Sigmoid colon (tissue), 7 donors: ENCODE results near the gene FAM120AOS. TPM values are rescaled to one million over a fixed set of nuclear protein-coding genes. Genes with fewer than 3 reads are reported as not detected.

Experiments
- DNase-seq: peaks from one replicate; pipeline ENCODE4 v3.0.0-alpha.2; 2019
- H3K27ac ChIP-seq, 4 donors: fragments of 200-600 bp; sonication (generic); one replicate each; pipeline ENCODE4 v1.5.1; 2016 to 2019; ENCODE audit warnings: mild to moderate bottlenecking in 1 of 4
- H3K27me3 ChIP-seq, 3 donors: fragments of 200-600 bp; sonication (generic); one replicate each; pipeline ENCODE4 v1.5.1; 2019; ENCODE audit warnings: mild to moderate bottlenecking in 1 of 3
- H3K36me3 ChIP-seq, 4 donors: fragments of 200-600 bp; sonication (generic); one replicate each; pipeline ENCODE4 v1.5.1; 2016 to 2019
- H3K4me1 ChIP-seq, 4 donors: fragments of 200-600 bp; sonication (generic); one replicate each; pipeline ENCODE4 v1.5.1; 2017 to 2019
- H3K4me3 ChIP-seq, 4 donors: fragments of 200-600 bp; sonication (generic); one replicate each; pipeline ENCODE4 v1.5.1; 2017 to 2019; ENCODE audit warnings: mild to moderate bottlenecking in 2 of 4, moderate library complexity in 1 of 4
- H3K9me3 ChIP-seq, 4 donors: fragments of 200-600 bp in 3 of 4; sonication (generic) in 3 of 4; one replicate each; pipeline versions ENCODE4 v1.5.1 to v1.6.1; 2013 to 2019
- EP300 ChIP-seq, 4 donors: sonication (generic); formaldehyde crosslinking; IDR thresholded peaks; one replicate each; pipeline ENCODE4 v1.6.1; 2017; ENCODE audit warnings: antibody characterized with exemption in 4 of 4
- POLR2A ChIP-seq, 2 donors: fragments of 450-650 bp; IDR thresholded peaks; one replicate each; pipeline ENCODE4 v1.6.1; 2016; ENCODE audit warnings: antibody characterized with exemption in 2 of 2, mild to moderate bottlenecking in 2 of 2, moderate library complexity in 2 of 2
- POLR2AphosphoS5 ChIP-seq, 4 donors: sonication (generic); formaldehyde crosslinking; IDR thresholded peaks; one replicate each; pipeline ENCODE4 v1.6.1; 2017; ENCODE audit warnings: antibody characterized with exemption in 4 of 4
- WGBS, 2 donors: extraction: QIAGEN DNeasy Blood & Tissue Kit; methylation state at CpG; one replicate each; pipeline ENCODE4 v1.1.7; 2013; 5-methylcytosine and 5-hydroxymethylcytosine counted together
- intact Hi-C: fragments of 100-400 bp; cut with DNase I; formaldehyde crosslinking; loops from one replicate; pipeline ENCODE4 v1.15.1; 2023
- polyA plus RNA-seq, 3 donors: library from polyadenylated mRNA; stranded (reverse); fragments of 200-250 nt; gene quantifications; one replicate each; pipeline ENCODE4 v1.2.3, GENCODE V29; 2013
- total RNA-seq, 4 donors: library from RNA; depleted of rRNA; stranded (reverse); fragments of >200 nt; gene quantifications; one replicate each; pipeline ENCODE4 v1.1.0, GENCODE V29; 2016
- TF ChIP-seq, protein P1 (sequence below), 4 experiments: fragments of 450-650 bp in 3 of 4; fragments of 200-600 bp in 1 of 4; IDR thresholded peaks; one replicate each; pipeline ENCODE4 v1.5.1; 2016 to 2019; ENCODE audit warnings: antibody characterized with exemption in 4 of 4, mild to moderate bottlenecking in 3 of 4, moderate library complexity in 2 of 4
- donor health status: healthy with polysubstance abuse.
- donor health status: Bipolar disorder and iron deficiency.
- donor health status: healthy.

The FAM120AOS gene
- total RNA-seq: 10 to 100 TPM; 53.5 to 64.9 (median 61.6) TPM
- 10 to 100 TPM; 50.3 to 86.5 (median 82.9) TPM for polyA plus RNA-seq

DNA sequence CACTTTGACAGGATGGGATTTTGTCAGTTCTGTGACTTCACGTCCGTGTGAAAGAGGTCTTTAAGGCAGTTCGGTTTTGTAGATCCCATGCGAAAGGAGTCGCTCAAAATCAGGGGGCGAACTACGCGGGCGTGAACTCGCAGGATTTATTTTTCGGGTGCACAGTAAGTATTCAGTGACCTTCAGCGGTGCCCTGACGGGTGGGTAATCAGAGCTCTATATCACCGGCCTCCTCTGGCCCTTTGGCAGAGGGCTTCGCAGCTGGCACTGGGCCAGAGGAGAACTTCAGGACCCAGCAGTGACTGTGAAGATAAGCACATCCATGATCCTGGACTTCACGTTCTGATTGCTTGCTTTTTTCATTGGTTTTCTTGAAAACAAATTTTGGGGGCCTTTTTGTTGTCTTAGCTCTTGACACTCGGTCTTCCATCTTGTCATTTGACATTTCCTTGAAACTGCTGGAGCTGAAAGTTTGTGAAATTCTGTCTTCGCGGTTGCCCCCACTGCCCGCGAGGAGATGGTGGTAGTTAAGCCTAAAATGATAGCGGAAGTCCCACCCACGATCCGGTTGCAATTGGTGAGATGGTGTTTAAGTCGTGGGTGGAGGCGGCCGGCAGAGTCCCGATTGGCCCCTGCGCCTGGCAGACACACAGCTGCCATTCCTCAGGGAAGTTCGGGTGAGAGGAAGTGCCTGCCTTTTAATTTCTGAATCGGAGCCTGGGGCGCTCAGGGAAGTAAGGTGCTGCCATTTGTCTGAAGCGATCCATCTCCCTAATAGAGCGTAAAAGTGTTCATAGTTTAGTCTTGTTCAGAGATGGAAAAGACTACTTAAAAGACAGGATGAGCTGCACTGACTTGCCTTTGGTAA, at the start of gene FAM120AOS:
TSS of gene FAM120AOS (minus strand) at position 535 of the 868 bp plus-strand sequence. CDS start 872 bp downstream, outside the sequence.
- 0% methylated on average over 34 of the region's 34 CpGs for WGBS, 2 donors
- Histone ChIP-seq H3K4me1 (peaks cover 0 to 56% (median 44%) of the 10 kb centered on the region in 4 donors), H3K27me3 (no peaks in the 10 kb centered on the region)

DNA sequence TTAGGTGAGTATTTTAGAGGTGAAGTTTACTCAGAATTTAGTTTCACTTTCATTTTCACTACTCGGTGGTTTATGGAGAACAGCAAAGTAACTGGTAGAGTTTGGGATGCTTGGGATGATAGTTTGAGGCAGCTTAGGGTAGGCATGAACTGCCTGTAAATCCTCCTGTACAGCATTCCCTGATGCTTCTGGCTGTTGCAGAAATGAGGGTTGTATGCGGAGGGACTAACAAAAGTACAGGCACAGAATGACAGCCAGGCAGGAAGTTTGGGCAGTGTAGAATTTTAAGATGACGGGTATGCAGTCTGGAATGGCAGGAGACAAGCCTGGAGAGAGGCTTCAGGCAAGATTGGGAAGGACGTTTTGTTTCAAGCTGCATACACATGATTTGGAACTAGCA, 48.0 kb upstream of the FAM120AOS start:
- WGBS, 2 donors: 46 to 60% methylated on average over 4 of the region's 4 CpGs
- Histone ChIP-seq H3K4me1 (peaks cover 0 to 38% (median 29%) of the 10 kb centered on the region in 4 donors), H3K9me3 (no peaks in the 10 kb centered on the region), H3K36me3 (peaks cover 0 to 37% (median 17%) of the 10 kb centered on the region in 4 donors), H3K27me3 (no peaks in the 10 kb centered on the region), H3K27ac (peak overlapping the region; percentile 41 to 71 (median 58)), H3K4me3 (peak overlapping the region in 3 of 4 donors; percentile 22 to 36 (median 35))
- DNase-seq: no peak
- no peak for TF ChIP-seq POLR2AphosphoS5 (IDR thresholded peaks at IDR 0.05)
- TF ChIP-seq, protein P1, sequence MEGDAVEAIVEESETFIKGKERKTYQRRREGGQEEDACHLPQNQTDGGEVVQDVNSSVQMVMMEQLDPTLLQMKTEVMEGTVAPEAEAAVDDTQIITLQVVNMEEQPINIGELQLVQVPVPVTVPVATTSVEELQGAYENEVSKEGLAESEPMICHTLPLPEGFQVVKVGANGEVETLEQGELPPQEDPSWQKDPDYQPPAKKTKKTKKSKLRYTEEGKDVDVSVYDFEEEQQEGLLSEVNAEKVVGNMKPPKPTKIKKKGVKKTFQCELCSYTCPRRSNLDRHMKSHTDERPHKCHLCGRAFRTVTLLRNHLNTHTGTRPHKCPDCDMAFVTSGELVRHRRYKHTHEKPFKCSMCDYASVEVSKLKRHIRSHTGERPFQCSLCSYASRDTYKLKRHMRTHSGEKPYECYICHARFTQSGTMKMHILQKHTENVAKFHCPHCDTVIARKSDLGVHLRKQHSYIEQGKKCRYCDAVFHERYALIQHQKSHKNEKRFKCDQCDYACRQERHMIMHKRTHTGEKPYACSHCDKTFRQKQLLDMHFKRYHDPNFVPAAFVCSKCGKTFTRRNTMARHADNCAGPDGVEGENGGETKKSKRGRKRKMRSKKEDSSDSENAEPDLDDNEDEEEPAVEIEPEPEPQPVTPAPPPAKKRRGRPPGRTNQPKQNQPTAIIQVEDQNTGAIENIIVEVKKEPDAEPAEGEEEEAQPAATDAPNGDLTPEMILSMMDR (IDR thresholded peaks at IDR 0.05): no peak
- intact Hi-C loops: no loop called here

More for the DNA sequence above, at the start of gene FAM120AOS:
- Histone ChIP-seq H3K27ac (peak within 1 kb of the TSS; percentile 93 to 100 (median 98)), H3K36me3 (peaks cover under 1 to 13% (median 2%) of the 10 kb centered on the region in 4 donors), H3K9me3 (no peaks in the 10 kb centered on the region), H3K4me3 (peak within 1 kb of the TSS; percentile 67 to 96 (median 84))
- intact Hi-C loops: loop anchor here (1.0 to 10.0 kb wide), 4 partner anchors 54 to 356 kb away; partner anchors contain the start of genes CARD19 and WNK2
- peak; percentile 96 for DNase-seq
- TF ChIP-seq EP300 (IDR thresholded peaks at IDR 0.05) (no peak), POLR2A (IDR thresholded peaks at IDR 0.05) (peak; percentile 51 to 81), POLR2AphosphoS5 (IDR thresholded peaks at IDR 0.05) (peak; percentile 80 to 90 (median 82))
- TF ChIP-seq, protein P1 (IDR thresholded peaks at IDR 0.05): no peak

DNA sequence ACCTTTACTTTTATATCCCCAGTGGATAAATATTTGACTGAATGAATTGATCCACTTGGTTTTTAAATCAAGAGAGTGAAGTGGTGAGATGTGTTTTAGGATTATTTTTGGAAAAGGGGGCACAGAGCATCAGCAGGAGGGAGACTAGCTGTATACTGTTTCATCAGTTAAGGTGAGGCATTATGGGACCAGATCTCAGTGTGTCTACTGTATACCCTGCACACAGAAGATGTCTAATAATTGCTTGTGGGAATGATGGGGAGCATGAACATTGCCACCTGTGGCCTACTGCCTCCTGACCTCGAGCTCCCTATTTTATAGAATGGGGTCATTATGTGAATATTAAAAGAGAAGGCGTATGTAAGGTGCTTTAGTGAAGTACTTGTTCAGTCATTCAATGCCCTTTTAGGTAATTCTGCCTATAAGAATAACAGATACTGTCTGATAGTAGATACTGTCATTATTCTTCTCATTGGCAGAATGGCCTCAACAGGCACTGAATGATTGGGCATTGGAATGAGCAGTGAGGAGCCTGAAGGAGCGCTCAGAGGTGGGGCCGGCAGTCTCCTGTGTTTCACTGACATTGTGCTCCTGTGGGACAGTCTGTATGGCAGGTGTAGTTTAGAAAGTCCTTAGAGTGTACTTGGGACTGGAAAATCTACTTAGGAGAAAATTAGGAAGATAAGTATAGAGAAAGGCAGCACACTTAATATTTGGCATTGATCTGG, 47.4 kb upstream of the FAM120AOS start:
- Histone ChIP-seq H3K27me3 (no peaks in the 10 kb centered on the region), H3K4me1 (peaks cover 0 to 34% (median 23%) of the 10 kb centered on the region in 4 donors), H3K36me3 (peaks cover 0 to 42% (median 17%) of the 10 kb centered on the region in 4 donors), H3K27ac (peak overlapping the region; percentile 41 to 71 (median 58)), H3K4me3 (peak overlapping the region in 3 of 4 donors; percentile 22 to 36 (median 35)), H3K9me3 (no peaks in the 10 kb centered on the region)
- intact Hi-C loops: no loop called here
- no peak for TF ChIP-seq POLR2A (IDR thresholded peaks at IDR 0.05)
- no peak for TF ChIP-seq EP300 (IDR thresholded peaks at IDR 0.05)
- TF ChIP-seq, protein P1 (IDR thresholded peaks at IDR 0.05): no peak
- TF ChIP-seq POLR2AphosphoS5 (IDR thresholded peaks at IDR 0.05): no peak
- no peak for DNase-seq
- WGBS, 2 donors: 92% methylated on average over 4 of the region's 4 CpGs

DNA sequence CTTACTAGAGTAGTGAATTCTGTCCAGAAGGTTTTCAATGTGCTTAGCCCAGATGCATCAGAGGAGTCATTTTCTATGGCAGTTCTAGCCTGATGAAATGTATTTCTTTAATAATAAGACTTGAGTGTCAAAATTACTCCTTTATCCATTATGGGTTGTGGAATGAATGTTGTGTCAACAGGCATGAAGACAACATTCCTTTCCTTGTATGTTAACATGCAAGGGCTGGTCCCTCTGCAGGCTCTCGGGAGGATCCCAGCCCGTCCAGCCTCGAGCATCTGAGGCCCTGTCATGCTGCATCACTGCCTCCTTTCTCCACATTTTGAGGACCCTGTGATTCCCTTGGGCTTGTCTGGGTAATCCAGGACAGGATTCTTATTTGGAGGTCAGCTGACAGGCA, 42.9 kb upstream of the FAM120AOS start:
- Histone ChIP-seq H3K27me3 (no peaks in the 10 kb centered on the region), H3K27ac (no peak overlapping the region), H3K36me3 (peaks cover 5 to 54% (median 20%) of the 10 kb centered on the region in 4 donors), H3K4me3 (no peak overlapping the region), H3K9me3 (no peaks in the 10 kb centered on the region), H3K4me1 (peaks cover 0 to 21% (median 10%) of the 10 kb centered on the region in 4 donors)
- no peak for TF ChIP-seq EP300 (IDR thresholded peaks at IDR 0.05)
- TF ChIP-seq POLR2A (IDR thresholded peaks at IDR 0.05): no peak
- TF ChIP-seq POLR2AphosphoS5 (IDR thresholded peaks at IDR 0.05): no peak
- TF ChIP-seq, protein P1 (IDR thresholded peaks at IDR 0.05): no peak
- intact Hi-C loops: no loop called here
- DNase-seq: no peak
- WGBS, 2 donors: 70 to 86% methylated on average over 3 of the region's 3 CpGs
